Osteoblast (primary cell): ENCODE data around the gene ERBB4. TPM values are rescaled to one million over a fixed set of nuclear protein-coding genes. Genes with fewer than 3 reads are reported as not detected.

Source experiments
- DNase-seq: peaks from one replicate; pipeline ENCODE4 v3.0.0; 2011; ENCODE audit warnings: low spot score, mixed read lengths; ENCODE audit not compliant: insufficient read length; ENCODE audit errors: missing footprints
- H2AFZ ChIP-seq: 2 replicates; pipeline ENCODE4 v1.6.0; 2011; ENCODE audit warnings: mild to moderate bottlenecking, low read length
- H3K27ac ChIP-seq: 2 replicates; pipeline ENCODE4 v1.5.1; 2011; ENCODE audit warnings: mild to moderate bottlenecking, low read depth, low read length, moderate library complexity
- H3K27me3 ChIP-seq: 2 replicates; pipeline ENCODE4 v1.6.0; 2012; ENCODE audit warnings: mild to moderate bottlenecking, control low read depth, inconsistent platforms, low read length, moderate library complexity; ENCODE audit not compliant: insufficient read depth
- H3K36me3 ChIP-seq: 2 replicates; pipeline ENCODE4 v1.5.1; 2011; ENCODE audit warnings: mild to moderate bottlenecking, low read length, control low read depth, moderate library complexity; ENCODE audit not compliant: insufficient read depth
- H3K4me1 ChIP-seq: 2 replicates; pipeline ENCODE4 v1.5.1; 2011; ENCODE audit warnings: mild to moderate bottlenecking, low read length, control low read depth, moderate library complexity; ENCODE audit not compliant: insufficient read depth
- H3K4me2 ChIP-seq: 2 replicates; pipeline ENCODE4 v1.6.0; 2011; ENCODE audit warnings: mild to moderate bottlenecking, low read length; ENCODE audit not compliant: insufficient read depth
- H3K4me3 ChIP-seq: fragments of 200-600 bp; sonication (generic); 3 replicates; pipeline ENCODE4 v1.5.1; 2012; ENCODE audit warnings: mild to moderate bottlenecking, low read length, inconsistent platforms; ENCODE audit not compliant: insufficient read depth
- H3K79me2 ChIP-seq: 2 replicates; pipeline ENCODE4 v1.6.0; 2012; ENCODE audit warnings: mild to moderate bottlenecking, low read length, control low read depth, inconsistent platforms; ENCODE audit not compliant: insufficient read depth
- H3K9me3 ChIP-seq: 2 replicates; pipeline ENCODE4 v1.5.1; 2011; ENCODE audit warnings: low read depth, low read length, control low read depth
- H4K20me1 ChIP-seq: 2 replicates; pipeline ENCODE4 v1.6.0; 2012; ENCODE audit warnings: mild to moderate bottlenecking, low read length, control low read depth; ENCODE audit not compliant: insufficient read depth
- total RNA-seq: library from RNA; depleted of rRNA; stranded (reverse); fragments of >200 nt; gene quantifications from 2 replicates; pipeline ENCODE4 v1.2.3, GENCODE V29; 2012
- TF ChIP-seq, protein P1 (sequence below): IDR thresholded peaks from 2 replicates; pipeline ENCODE4 v1.5.1; 2011; ENCODE audit warnings: mild to moderate bottlenecking, low read depth, low read length, moderate library complexity; ENCODE audit errors: extremely low read depth

ERBB4 gene
- total RNA-seq, 1 donor = under 0.01 TPM

GRCh38 chr2:211942153-211942552 lies 596.4 kb downstream of the ERBB4 start:
- no peaks in the 10 kb centered on the region for H3K4me1 ChIP-seq
- no peaks in the 10 kb centered on the region for H3K9me3 ChIP-seq
- no peak overlapping the region for H2AFZ ChIP-seq
- DNase-seq = no peak
- no peak overlapping the region for H3K27ac ChIP-seq
- no peaks in the 10 kb centered on the region for H4K20me1 ChIP-seq
- no peak overlapping the region for H3K4me2 ChIP-seq
- H3K36me3 ChIP-seq = no peaks in the 10 kb centered on the region
- no peak overlapping the region for H3K4me3 ChIP-seq
- TF ChIP-seq, protein P1, sequence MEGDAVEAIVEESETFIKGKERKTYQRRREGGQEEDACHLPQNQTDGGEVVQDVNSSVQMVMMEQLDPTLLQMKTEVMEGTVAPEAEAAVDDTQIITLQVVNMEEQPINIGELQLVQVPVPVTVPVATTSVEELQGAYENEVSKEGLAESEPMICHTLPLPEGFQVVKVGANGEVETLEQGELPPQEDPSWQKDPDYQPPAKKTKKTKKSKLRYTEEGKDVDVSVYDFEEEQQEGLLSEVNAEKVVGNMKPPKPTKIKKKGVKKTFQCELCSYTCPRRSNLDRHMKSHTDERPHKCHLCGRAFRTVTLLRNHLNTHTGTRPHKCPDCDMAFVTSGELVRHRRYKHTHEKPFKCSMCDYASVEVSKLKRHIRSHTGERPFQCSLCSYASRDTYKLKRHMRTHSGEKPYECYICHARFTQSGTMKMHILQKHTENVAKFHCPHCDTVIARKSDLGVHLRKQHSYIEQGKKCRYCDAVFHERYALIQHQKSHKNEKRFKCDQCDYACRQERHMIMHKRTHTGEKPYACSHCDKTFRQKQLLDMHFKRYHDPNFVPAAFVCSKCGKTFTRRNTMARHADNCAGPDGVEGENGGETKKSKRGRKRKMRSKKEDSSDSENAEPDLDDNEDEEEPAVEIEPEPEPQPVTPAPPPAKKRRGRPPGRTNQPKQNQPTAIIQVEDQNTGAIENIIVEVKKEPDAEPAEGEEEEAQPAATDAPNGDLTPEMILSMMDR = no peak
- H3K27me3 ChIP-seq = no peaks in the 10 kb centered on the region
- no peaks in the 10 kb centered on the region for H3K79me2 ChIP-seq

DNA sequence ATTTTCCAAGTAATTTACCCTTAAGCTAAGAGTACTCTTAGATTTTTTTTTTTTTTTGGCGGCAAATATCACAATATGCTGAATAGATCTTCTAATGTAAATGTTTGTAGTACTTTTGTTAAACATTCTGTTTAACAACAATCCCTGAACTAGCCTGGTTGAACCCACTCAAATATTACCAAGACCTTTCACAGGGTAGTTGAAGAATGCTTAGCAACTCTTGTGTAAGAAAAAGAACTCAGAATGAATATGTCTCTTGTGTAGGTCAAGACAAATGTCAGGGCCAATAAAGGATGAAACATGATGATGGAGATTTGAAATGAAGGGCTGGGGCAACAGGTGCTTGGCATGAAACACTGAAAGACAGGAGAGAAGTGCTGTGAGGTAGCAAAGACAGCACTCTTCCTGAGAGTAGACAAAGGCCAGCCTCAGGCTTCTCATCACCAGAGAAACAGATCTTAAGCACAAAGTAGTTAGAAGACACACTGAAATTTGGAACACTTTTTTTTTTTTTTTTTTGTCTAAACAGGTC lies 597.3 kb downstream of the ERBB4 start:
- Histone ChIP-seq H3K36me3 (no peaks in the 10 kb centered on the region), H3K79me2 (no peaks in the 10 kb centered on the region), H3K27me3 (no peaks in the 10 kb centered on the region)

GRCh38 chr2:211939177-211939576 lies 599.4 kb downstream of the ERBB4 start:
- no peaks in the 10 kb centered on the region for H3K27me3 ChIP-seq
- H2AFZ ChIP-seq = no peak overlapping the region
- DNase-seq = no peak
- H3K4me2 ChIP-seq = no peak overlapping the region
- TF ChIP-seq, protein P1 = no peak
- H3K9me3 ChIP-seq = no peaks in the 10 kb centered on the region
- H3K4me3 ChIP-seq = no peak overlapping the region
- H4K20me1 ChIP-seq = no peaks in the 10 kb centered on the region
- no peaks in the 10 kb centered on the region for H3K36me3 ChIP-seq
- no peaks in the 10 kb centered on the region for H3K79me2 ChIP-seq
- H3K4me1 ChIP-seq = no peaks in the 10 kb centered on the region
- no peak overlapping the region for H3K27ac ChIP-seq

More for the DNA sequence above, 597.3 kb downstream of the ERBB4 start:
- TF ChIP-seq, protein P1 = no peak
- no peak overlapping the region for H3K27ac ChIP-seq
- no peak overlapping the region for H2AFZ ChIP-seq
- no peak overlapping the region for H3K4me2 ChIP-seq
- H3K9me3 ChIP-seq = no peaks in the 10 kb centered on the region
- no peak for DNase-seq
- no peaks in the 10 kb centered on the region for H4K20me1 ChIP-seq
- H3K4me1 ChIP-seq = no peaks in the 10 kb centered on the region
- H3K4me3 ChIP-seq = no peak overlapping the region

DNA sequence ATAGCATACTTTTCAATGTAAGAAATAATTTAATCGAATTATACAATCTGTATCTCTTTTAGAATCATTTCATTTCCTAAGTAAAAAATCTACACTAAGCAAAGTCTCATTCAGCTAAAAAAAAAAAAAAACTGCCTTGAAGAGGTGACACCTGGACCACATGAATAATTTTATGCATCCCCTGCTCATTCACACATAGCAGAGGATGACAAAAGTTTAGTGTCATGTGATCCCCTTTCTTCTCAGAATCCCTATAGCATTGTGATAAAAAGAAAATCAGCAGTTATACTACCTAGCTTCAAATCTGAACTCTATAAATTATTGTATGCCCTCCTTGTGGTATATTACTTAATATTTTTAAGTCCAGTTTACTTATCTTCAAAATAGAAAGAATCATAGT lies 603.8 kb downstream of the ERBB4 start:
- no peak overlapping the region for H2AFZ ChIP-seq
- H3K27ac ChIP-seq = no peak overlapping the region
- DNase-seq = no peak
- no peaks in the 10 kb centered on the region for H4K20me1 ChIP-seq
- H3K27me3 ChIP-seq = no peaks in the 10 kb centered on the region
- no peaks in the 10 kb centered on the region for H3K4me1 ChIP-seq
- TF ChIP-seq, protein P1 = no peak
- no peaks in the 10 kb centered on the region for H3K36me3 ChIP-seq
- no peaks in the 10 kb centered on the region for H3K79me2 ChIP-seq
- H3K9me3 ChIP-seq = no peaks in the 10 kb centered on the region
- no peak overlapping the region for H3K4me2 ChIP-seq
- H3K4me3 ChIP-seq = no peak overlapping the region
